ENCODE results near the gene USP37.

Gene USP37

GRCh38 chr2:218404351-218405085 lies 163.6 kb downstream of the USP37 start:
- no peak overlapping the region for H3K4me3 ChIP-seq (ENCODE audit: low read depth, low read length)
- TF ChIP-seq, protein P1, sequence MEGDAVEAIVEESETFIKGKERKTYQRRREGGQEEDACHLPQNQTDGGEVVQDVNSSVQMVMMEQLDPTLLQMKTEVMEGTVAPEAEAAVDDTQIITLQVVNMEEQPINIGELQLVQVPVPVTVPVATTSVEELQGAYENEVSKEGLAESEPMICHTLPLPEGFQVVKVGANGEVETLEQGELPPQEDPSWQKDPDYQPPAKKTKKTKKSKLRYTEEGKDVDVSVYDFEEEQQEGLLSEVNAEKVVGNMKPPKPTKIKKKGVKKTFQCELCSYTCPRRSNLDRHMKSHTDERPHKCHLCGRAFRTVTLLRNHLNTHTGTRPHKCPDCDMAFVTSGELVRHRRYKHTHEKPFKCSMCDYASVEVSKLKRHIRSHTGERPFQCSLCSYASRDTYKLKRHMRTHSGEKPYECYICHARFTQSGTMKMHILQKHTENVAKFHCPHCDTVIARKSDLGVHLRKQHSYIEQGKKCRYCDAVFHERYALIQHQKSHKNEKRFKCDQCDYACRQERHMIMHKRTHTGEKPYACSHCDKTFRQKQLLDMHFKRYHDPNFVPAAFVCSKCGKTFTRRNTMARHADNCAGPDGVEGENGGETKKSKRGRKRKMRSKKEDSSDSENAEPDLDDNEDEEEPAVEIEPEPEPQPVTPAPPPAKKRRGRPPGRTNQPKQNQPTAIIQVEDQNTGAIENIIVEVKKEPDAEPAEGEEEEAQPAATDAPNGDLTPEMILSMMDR (IDR thresholded peaks at IDR 0.05; ENCODE audit: borderline replicate concordance, insufficient read depth, low read depth, low read length) = no peak

GRCh38 chr2:218403810-218404209 lies 164.3 kb downstream of the USP37 start:
- no peak overlapping the region for H3K4me3 ChIP-seq (ENCODE audit: low read depth, low read length)

GRCh38 chr2:218402911-218403411 lies 165.2 kb downstream of the USP37 start:
- TF ChIP-seq, protein P1 (IDR thresholded peaks at IDR 0.05; ENCODE audit: borderline replicate concordance, insufficient read depth, low read depth, low read length) = no peak
- H3K4me3 ChIP-seq (ENCODE audit: low read depth, low read length) = no peak overlapping the region

More at GRCh38 chr2:218403810-218404209, 164.3 kb downstream of the USP37 start:
- TF ChIP-seq, protein P1 (IDR thresholded peaks at IDR 0.05; ENCODE audit: borderline replicate concordance, insufficient read depth, low read depth, low read length) = no peak

GRCh38 chr2:218402491-218402901 lies 165.7 kb downstream of the USP37 start:
- TF ChIP-seq, protein P1 (IDR thresholded peaks at IDR 0.05; ENCODE audit: borderline replicate concordance, insufficient read depth, low read depth, low read length) = no peak
- H3K4me3 ChIP-seq (ENCODE audit: low read depth, low read length) = no peak overlapping the region

- no peak overlapping the region for H3K4me3 ChIP-seq (ENCODE audit: low read depth, low read length)
- TF ChIP-seq, protein P1 (IDR thresholded peaks at IDR 0.05; ENCODE audit: borderline replicate concordance, insufficient read depth, low read depth, low read length) = no peak
These were observed 166.3 kb downstream of the USP37 start for GRCh38 chr2:218401890-218402289.

DNA sequence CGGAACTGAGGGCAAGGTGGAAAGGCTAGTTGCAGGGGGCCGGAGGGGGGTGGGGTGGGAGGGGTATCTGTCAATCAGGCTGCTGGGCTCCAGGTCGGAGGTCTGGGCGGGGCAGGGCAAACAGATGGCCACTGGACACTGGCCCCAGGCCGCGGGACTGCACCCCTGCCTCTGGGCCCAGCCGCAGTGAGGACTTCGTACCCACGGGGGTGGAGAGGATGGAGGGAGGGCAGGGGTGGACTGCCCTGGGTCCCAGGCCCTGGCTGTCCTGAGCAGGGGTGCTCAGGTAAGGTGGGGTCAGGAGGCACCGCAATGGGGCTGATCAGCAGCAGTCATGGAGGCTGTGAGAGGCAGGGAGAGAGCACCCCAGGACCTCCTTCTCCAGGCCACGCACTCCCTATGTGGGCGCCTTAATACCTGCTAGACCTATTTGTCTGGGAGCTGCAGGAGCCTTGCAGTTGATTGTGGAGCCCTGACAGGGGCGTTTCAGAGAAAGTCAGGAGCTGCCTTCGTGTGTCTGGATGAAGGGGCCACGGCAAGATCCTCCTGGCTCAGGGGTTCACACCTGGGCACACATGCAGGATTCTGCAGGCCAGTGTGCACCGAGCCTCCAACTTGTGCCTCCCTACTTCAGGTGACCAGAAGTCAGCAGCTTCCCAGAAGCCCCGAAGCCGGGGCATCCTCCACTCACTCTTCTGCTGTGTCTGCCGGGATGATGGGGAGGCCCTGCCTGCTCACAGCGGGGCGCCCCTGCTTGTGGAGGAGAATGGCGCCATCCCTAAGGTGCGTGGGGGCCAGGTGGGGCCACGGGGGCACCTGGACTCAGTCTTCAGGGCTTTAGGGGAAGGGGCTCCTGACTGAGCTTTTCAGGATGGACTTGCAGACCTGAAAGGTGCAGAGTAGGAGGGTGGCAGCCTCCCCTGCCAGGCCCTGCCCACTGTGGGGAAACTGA lies 166.9 kb downstream of the USP37 start:
- TF ChIP-seq, protein P1 (IDR thresholded peaks at IDR 0.05; ENCODE audit: borderline replicate concordance, insufficient read depth, low read depth, low read length) = no peak
- H3K4me3 ChIP-seq (ENCODE audit: low read depth, low read length) = peak overlapping the region; percentile 84
